Measurements from ENCODE around the gene TRIM59. TPM values are rescaled to one million over a fixed set of nuclear protein-coding genes. Genes with fewer than 3 reads are reported as not detected.
A peak's percentile ranks its signal among the peaks of the same experiment; 100 is the strongest.

TRIM59 gene
- total RNA-seq, 1 donor from 2014 or later, result 28.1 TPM

GRCh38 chr3:160392798-160393197 lies 56.8 kb downstream of the TRIM59 start:
- Mint-ChIP-seq H3K4me1 (ENCODE audit: unreplicated experiment) (no peaks in the 10 kb centered on the region), H3K9me3 (no peaks in the 10 kb centered on the region), H3K36me3 (peaks cover 4% of the 10 kb centered on the region), H3K4me3 (no peak overlapping the region), H3K27me3 (no peaks in the 10 kb centered on the region), H3K27ac (no peak overlapping the region)
- TF ChIP-seq CTCF (conservative IDR thresholded peaks at IDR 0.05), result no peak
- no peak for DNase-seq (ENCODE audit: extremely low spot score, unreplicated experiment)

GRCh38 chr3:160390565-160391138 lies 58.9 kb downstream of the TRIM59 start:
- TF ChIP-seq CTCF (conservative IDR thresholded peaks at IDR 0.05), result no peak
- Mint-ChIP-seq H3K4me3 (no peak overlapping the region), H3K36me3 (peaks cover 8% of the 10 kb centered on the region), H3K9me3 (no peaks in the 10 kb centered on the region), H3K27ac (peak overlapping the region; percentile 59), H3K4me1 (ENCODE audit: unreplicated experiment) (no peaks in the 10 kb centered on the region), H3K27me3 (no peaks in the 10 kb centered on the region)
- DNase-seq (ENCODE audit: extremely low spot score, unreplicated experiment), result no peak

Small RNAs within 50 kb of the gene (microRNA-seq; reads per million reads assigned to microRNA genes)
- gene MIR15B (426 reads per million, percentile 76 among the genes with 10 or more reads in this experiment), gene MIR16-2 (277 reads per million, percentile 71 among the genes with 10 or more reads in this experiment)

Other genes with a start within 250 kb of the TRIM59 start
- 2.6 and 2.8 TPM in 2 replicates for gene C3orf80, start 224.4 kb downstream of the TRIM59 start, total RNA-seq (ENCODE audit: low replicate concordance)
- 29.5 and 40.8 TPM in 2 replicates for gene IFT80, start 50.6 kb downstream of the TRIM59 start, total RNA-seq (ENCODE audit: low replicate concordance)
- gene SMC4, start 50.1 kb downstream of the TRIM59 start, total RNA-seq (ENCODE audit: low replicate concordance), result 46.8 and 124 TPM in 2 replicates
- gene KPNA4, start 115.8 kb upstream of the TRIM59 start, total RNA-seq (ENCODE audit: low replicate concordance), result 49.0 and 60.5 TPM in 2 replicates
- gene ARL14, start 227.4 kb upstream of the TRIM59 start, total RNA-seq (ENCODE audit: low replicate concordance), result 0.53 and 1.9 TPM in 2 replicates